OCI-LY3 (cell line): ENCODE results near the gene WASHC2C.
"Not testable (repeated sequence)": the region's sequence is repeated elsewhere in the genome, so short reads cannot be mapped to it uniquely, and the experiment has no call there.

Source experiments
- H2AFZ ChIP-seq: fragments of 200-600, 300-600 bp; shearing (Covaris generic); 2 replicates; pipeline ENCODE4 v1.6.0; 2014; ENCODE audit warnings: antibody characterized with exemption, low read depth, low read length
- H3K27ac ChIP-seq: fragments of 200-600, 300-600 bp; sonication (generic); 2 replicates; pipeline ENCODE4 v1.5.1; 2014; ENCODE audit warnings: mild to moderate bottlenecking, low read length, moderate library complexity, mixed read lengths
- H3K27me3 ChIP-seq: fragments of 200-600, 300-600 bp; sonication (generic); 2 replicates; pipeline ENCODE4 v1.6.1; 2014; ENCODE audit warnings: low read depth, low read length, mixed read lengths
- H3K36me3 ChIP-seq: fragments of 200-600, 300-600 bp; sonication (generic); replicated peaks from 2 replicates; pipeline ENCODE3; 2014; ENCODE audit warnings: low read depth, low read length, mixed read lengths
- H3K4me1 ChIP-seq: fragments of 300-600, 200-600 bp; sonication (generic); 2 replicates; pipeline ENCODE4 v1.6.1; 2014; ENCODE audit warnings: low read length, mixed read lengths
- H3K4me2 ChIP-seq: fragments of 200-600, 300-600 bp; sonication (generic); 2 replicates; pipeline ENCODE4 v1.6.1; 2014; ENCODE audit warnings: low read length, mixed read lengths
- H3K4me3 ChIP-seq: fragments of 300-600, 200-600 bp; sonication (generic); 2 replicates; pipeline ENCODE4 v1.5.1; 2014; ENCODE audit warnings: antibody characterized with exemption, mild to moderate bottlenecking, low read length, moderate library complexity
- H3K79me2 ChIP-seq: fragments of 300-600, 200-600 bp; shearing (Covaris generic); 2 replicates; pipeline ENCODE4 v1.6.1; 2014; ENCODE audit warnings: mild to moderate bottlenecking, low read length, mixed read lengths
- H3K9ac ChIP-seq: fragments of 300-600, 200-600 bp; shearing (Covaris generic); 2 replicates; pipeline ENCODE4 v1.6.0; 2014; ENCODE audit warnings: mild to moderate bottlenecking, low read length, moderate library complexity
- H3K9me3 ChIP-seq: fragments of 200-600, 300-600 bp; shearing (Covaris generic); 2 replicates; pipeline ENCODE4 v1.6.1; 2014; ENCODE audit warnings: low read length, mixed read lengths; ENCODE audit not compliant: insufficient read depth
- H4K20me1 ChIP-seq: fragments of 200-600, 300-600 bp; sonication (generic); 2 replicates; pipeline ENCODE4 v1.6.1; 2016; ENCODE audit warnings: low read length, mixed read lengths; ENCODE audit not compliant: insufficient read depth
- EZH2phosphoT487 ChIP-seq: fragments of 200-600 bp; shearing (Covaris generic); IDR thresholded peaks from 2 replicates; pipeline ENCODE4 v1.6.1; 2018; ENCODE audit warnings: antibody characterized with exemption, mixed run types, low read depth
- TF ChIP-seq, protein P1 (sequence below): fragments of 200-600, 300-600 bp; sonication (generic); IDR thresholded peaks from 2 replicates; pipeline ENCODE4 v1.5.1; 2014; ENCODE audit warnings: antibody characterized with exemption, low read length, low read depth

The WASHC2C gene

DNA sequence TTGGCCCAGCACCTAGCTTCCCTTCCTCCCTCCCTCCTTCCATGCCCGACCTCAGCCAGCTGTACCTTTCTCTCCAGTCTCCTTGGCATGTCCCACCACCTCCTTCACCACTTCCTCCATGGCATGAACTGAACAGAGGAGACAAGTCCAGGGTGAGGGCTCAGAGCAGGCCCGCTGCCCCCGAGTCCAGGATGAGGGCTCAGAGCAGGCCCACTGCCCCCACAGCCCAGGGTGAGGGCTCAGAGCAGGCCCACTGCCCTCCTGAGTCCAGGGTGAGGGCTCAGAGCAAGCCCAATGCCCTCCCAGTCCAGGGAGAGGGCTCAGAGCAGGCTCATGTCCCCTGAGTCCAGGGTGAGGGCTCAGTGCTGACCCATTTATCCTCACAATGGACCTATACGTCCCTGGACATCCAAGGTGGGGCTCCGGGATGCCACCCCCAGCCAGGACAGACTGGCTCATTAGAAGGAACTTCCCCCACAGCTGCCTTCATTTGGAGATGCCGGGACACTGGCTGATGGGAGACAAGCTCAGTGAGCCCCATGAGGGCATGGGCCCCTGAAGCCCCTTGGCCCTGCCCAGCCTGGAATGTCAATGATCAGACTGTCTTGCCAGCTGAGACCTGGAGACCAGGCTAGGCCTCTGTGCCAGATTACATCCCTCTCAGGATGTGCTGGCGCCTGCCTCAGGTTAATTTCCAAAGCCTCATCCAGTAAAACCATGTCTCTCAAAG, 90.2 kb downstream of the WASHC2C start:
- Histone ChIP-seq H3K9me3 (no peaks in the 10 kb centered on the region), H3K79me2 (no peaks in the 10 kb centered on the region), H3K4me1 (no peaks in the 10 kb centered on the region), H3K4me2 (no peak overlapping the region), H3K27ac (no peak overlapping the region), H4K20me1 (no peaks in the 10 kb centered on the region), H3K36me3 (no peaks in the 10 kb centered on the region), H3K27me3 (no peaks in the 10 kb centered on the region), H3K9ac (no peak overlapping the region), H2AFZ (no peak overlapping the region), H3K4me3 (no peak overlapping the region)
- no peak for TF ChIP-seq EZH2phosphoT487
- TF ChIP-seq, protein P1, sequence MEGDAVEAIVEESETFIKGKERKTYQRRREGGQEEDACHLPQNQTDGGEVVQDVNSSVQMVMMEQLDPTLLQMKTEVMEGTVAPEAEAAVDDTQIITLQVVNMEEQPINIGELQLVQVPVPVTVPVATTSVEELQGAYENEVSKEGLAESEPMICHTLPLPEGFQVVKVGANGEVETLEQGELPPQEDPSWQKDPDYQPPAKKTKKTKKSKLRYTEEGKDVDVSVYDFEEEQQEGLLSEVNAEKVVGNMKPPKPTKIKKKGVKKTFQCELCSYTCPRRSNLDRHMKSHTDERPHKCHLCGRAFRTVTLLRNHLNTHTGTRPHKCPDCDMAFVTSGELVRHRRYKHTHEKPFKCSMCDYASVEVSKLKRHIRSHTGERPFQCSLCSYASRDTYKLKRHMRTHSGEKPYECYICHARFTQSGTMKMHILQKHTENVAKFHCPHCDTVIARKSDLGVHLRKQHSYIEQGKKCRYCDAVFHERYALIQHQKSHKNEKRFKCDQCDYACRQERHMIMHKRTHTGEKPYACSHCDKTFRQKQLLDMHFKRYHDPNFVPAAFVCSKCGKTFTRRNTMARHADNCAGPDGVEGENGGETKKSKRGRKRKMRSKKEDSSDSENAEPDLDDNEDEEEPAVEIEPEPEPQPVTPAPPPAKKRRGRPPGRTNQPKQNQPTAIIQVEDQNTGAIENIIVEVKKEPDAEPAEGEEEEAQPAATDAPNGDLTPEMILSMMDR: no peak

DNA sequence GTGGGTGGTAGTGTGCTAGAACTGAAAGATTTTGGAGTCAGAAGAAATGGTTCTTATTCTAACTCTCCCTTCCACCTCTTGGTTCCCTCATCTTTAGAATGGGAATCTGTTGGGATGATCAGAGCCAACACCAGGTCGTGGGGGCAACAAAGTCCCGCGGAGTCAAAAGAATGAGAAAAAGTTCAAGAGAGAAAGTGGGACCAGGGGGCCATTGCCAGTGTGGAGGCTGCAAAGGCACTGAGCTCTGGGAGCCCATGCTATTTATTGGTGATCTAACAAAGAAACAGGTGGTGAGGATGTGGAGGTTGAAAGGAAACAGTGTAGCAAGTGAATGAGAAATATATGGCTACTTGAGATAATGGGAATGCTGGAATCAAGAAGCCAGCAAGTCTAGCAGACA, 90.8 kb downstream of the WASHC2C start:
- H3K4me2 ChIP-seq: no peak overlapping the region
- no peaks in the 10 kb centered on the region for H3K9me3 ChIP-seq
- no peaks in the 10 kb centered on the region for H3K27me3 ChIP-seq
- H3K4me3 ChIP-seq: no peak overlapping the region
- no peaks in the 10 kb centered on the region for H3K36me3 ChIP-seq
- no peak overlapping the region for H2AFZ ChIP-seq
- TF ChIP-seq EZH2phosphoT487: no peak
- TF ChIP-seq, protein P1: no peak
- no peaks in the 10 kb centered on the region for H3K4me1 ChIP-seq
- H4K20me1 ChIP-seq: no peaks in the 10 kb centered on the region
- H3K79me2 ChIP-seq: no peaks in the 10 kb centered on the region
- no peak overlapping the region for H3K9ac ChIP-seq
- H3K27ac ChIP-seq: no peak overlapping the region

DNA sequence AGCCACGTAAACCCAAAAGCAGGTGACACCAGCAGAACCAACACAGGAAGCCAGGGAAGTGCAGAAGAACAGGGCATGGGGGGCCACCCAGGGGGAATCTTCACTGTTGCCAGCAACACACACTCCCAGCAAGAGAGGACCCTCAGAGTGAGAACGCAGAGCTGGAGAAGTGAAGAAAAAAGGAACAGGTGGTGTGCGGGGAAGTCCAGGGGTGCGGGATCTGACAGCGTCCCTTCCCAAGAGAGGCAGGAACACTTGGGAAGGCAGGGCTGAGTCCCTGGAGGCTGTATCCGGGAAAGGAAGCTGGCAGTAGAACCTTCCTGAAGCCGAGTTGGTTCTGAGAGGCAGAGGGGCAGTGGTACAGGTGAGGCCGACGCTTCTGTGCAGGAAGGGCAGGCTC, 92.5 kb downstream of the WASHC2C start:
- H3K79me2 ChIP-seq: no peaks in the 10 kb centered on the region
- H3K4me3 ChIP-seq: no peak overlapping the region
- H3K9me3 ChIP-seq: no peaks in the 10 kb centered on the region
- no peaks in the 10 kb centered on the region for H4K20me1 ChIP-seq
- H3K27me3 ChIP-seq: no peaks in the 10 kb centered on the region
- no peak overlapping the region for H3K27ac ChIP-seq
- H3K4me1 ChIP-seq: no peaks in the 10 kb centered on the region
- TF ChIP-seq EZH2phosphoT487: no peak
- TF ChIP-seq, protein P1: no peak
- H3K9ac ChIP-seq: no peak overlapping the region
- H3K36me3 ChIP-seq: no peaks in the 10 kb centered on the region
- no peak overlapping the region for H3K4me2 ChIP-seq
- no peak overlapping the region for H2AFZ ChIP-seq

DNA sequence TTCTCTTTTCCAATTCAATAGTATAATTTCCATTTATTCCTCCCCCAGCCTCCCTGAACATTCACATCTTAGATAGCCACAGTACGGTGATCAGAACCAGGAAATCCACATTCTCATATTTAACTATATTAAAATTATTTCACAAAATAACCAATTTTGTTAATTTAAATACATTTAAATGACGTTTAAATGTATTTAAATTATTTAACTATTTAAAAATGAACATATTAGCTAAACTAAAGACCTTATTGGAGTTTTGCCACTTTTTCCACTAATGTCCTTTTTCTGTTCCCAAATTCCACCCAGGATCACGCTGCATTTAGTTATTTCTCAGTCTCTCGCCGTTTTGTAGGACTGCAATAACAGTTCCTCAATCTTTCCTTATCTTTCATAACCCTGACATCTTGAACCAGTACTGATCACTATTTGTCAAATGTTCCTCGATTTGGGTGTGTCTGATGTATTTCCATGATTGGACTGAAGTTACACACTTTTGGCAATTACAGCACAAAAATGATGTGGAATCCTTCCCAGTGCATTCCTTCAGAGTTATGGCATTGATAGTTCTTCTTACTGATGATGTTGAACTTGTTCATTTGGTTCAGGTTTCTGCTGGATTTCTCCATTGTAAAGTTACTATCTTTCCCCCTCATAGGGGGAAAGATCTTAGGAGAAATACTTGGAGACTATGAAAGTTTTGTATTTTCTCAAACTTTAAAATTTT, 93.2 kb downstream of the WASHC2C start:
- not testable (repeated sequence) for H3K36me3 ChIP-seq, H3K27ac ChIP-seq, H3K4me3 ChIP-seq, H3K4me1 ChIP-seq, H2AFZ ChIP-seq, H3K4me2 ChIP-seq, H3K79me2 ChIP-seq, H3K9me3 ChIP-seq, H3K9ac ChIP-seq, H4K20me1 ChIP-seq, H3K27me3 ChIP-seq

- H3K79me2 ChIP-seq, H3K36me3 ChIP-seq, H3K4me2 ChIP-seq, H3K9ac ChIP-seq, H3K27me3 ChIP-seq, H2AFZ ChIP-seq, H4K20me1 ChIP-seq, H3K4me1 ChIP-seq, H3K4me3 ChIP-seq, H3K9me3 ChIP-seq, H3K27ac ChIP-seq: not testable (repeated sequence)
Measured at GRCh38 chr10:45822918-45823317, 95.9 kb downstream of the WASHC2C start.
